Endodermal cell (in vitro differentiated cells): ENCODE measurements around the gene MORN4. TPM values are rescaled to one million over a fixed set of nuclear protein-coding genes. Genes with fewer than 3 reads are reported as not detected.

Source experiments
- DNase-seq: peaks from one replicate; pipeline ENCODE4 v3.0.0-alpha.2; 2017
- H3K27ac ChIP-seq: 2 replicates; pipeline ENCODE4 v1.5.1; 2013; ENCODE audit warnings: mild to moderate bottlenecking, low read depth, low read length, moderate library complexity
- H3K27me3 ChIP-seq: 2 replicates; pipeline ENCODE4 v1.6.1; 2013; ENCODE audit warnings: mild to moderate bottlenecking, low read length, moderate library complexity; ENCODE audit not compliant: insufficient read depth, control insufficient read depth, poor library complexity, severe bottlenecking
- H3K36me3 ChIP-seq: 2 replicates; pipeline ENCODE4 v1.7.0; 2013; ENCODE audit warnings: mild to moderate bottlenecking, low read length, moderate library complexity; ENCODE audit not compliant: control insufficient read depth, insufficient read depth
- H3K4me1 ChIP-seq: one replicate; pipeline ENCODE4 v1.7.0; 2013; ENCODE audit warnings: low read length; ENCODE audit not compliant: control insufficient read depth, insufficient read depth
- H3K4me3 ChIP-seq: 2 replicates; pipeline ENCODE4 v1.5.1; 2013; ENCODE audit warnings: mild to moderate bottlenecking, low read length, moderate library complexity
- H3K9ac ChIP-seq: 2 replicates; pipeline ENCODE4 v1.6.1; 2013; ENCODE audit warnings: mild to moderate bottlenecking, low read length, moderate library complexity; ENCODE audit not compliant: poor library complexity, severe bottlenecking; ENCODE audit errors: extremely low read depth
- H3K9me3 ChIP-seq: 2 replicates; pipeline ENCODE4 v1.6.1; 2013; ENCODE audit warnings: mild to moderate bottlenecking, low read length, moderate library complexity; ENCODE audit not compliant: control insufficient read depth
- H3K27ac Mint-ChIP-seq: 2 replicates; pipeline ENCODE4 v1.8.0; 2020; ENCODE audit warnings: mixed read lengths
- H3K27me3 Mint-ChIP-seq: 2 replicates; pipeline ENCODE4 v1.8.0; 2021; ENCODE audit warnings: mild to moderate bottlenecking, mixed read lengths; ENCODE audit not compliant: insufficient read depth
- H3K36me3 Mint-ChIP-seq: 2 replicates; pipeline ENCODE4 v1.8.0; 2020; ENCODE audit warnings: low read depth, mixed read lengths
- H3K4me1 Mint-ChIP-seq: 2 replicates; pipeline ENCODE4 v1.8.0; 2020; ENCODE audit warnings: mixed read lengths
- H3K4me3 Mint-ChIP-seq: 2 replicates; pipeline ENCODE4 v1.8.0; 2020; ENCODE audit warnings: mild to moderate bottlenecking, moderate library complexity, mixed read lengths
- H3K9me3 Mint-ChIP-seq: 2 replicates; pipeline ENCODE4 v1.8.0; 2020; ENCODE audit warnings: mild to moderate bottlenecking, mixed read lengths
- CTCF ChIP-seq: fragments of 200-600 bp; sonication (generic); conservative IDR thresholded peaks from 2 replicates; pipeline ENCODE4 v1.5.0; 2021; ENCODE audit warnings: antibody characterized with exemption, mild to moderate bottlenecking
- WGBS, 2 experiments: methylation state at CpG; one replicate each; pipeline versions ENCODE4 v1.1.5 to v1.1.7; 2013; ENCODE audit warnings: missing lambda C conversion rate in 2 of 2, mixed read lengths in 1 of 2; ENCODE audit not compliant: insufficient coverage in 1 of 2, insufficient read length in 1 of 2; 5-methylcytosine and 5-hydroxymethylcytosine counted together
- total RNA-seq, 2 donors: library from RNA; stranded (reverse); fragmentation: NEBNext Ultra II Directional in 1 of 2; extraction: Animal tissue kit (Norgen Biotek cat#: 25700) in 1 of 2; gene quantifications; 2 replicates in 1 of 2; 3 replicates in 1 of 2; pipeline ENCODE4 v1.2.1, GENCODE V29; 2021

The MORN4 gene
- total RNA-seq, 2 donors from 2014 or later = 19.0 to 21.3 TPM

DNA sequence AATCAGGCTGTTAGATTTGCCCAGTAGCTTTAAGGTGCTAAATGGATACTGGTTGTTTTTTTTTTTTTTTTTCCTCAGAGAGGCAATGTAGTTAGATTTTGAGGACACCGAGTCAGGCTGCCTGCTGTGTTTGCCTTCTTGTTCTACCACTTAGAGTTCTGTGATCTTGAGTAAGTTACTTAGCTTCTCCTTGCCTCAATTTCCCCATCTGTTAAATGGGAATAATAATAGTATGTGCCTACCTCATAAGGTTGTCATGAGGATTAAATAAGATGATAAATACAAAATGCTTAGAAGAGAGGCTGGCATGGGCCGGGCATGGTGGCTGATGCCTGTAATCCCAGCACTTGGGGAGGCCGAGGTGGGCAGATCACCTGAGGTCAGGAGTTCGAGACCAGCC is 14.6 kb downstream of the MORN4 start:
- 97 to 100% methylated on average over 1 to 4 of the region's 4 CpGs for WGBS, 2 experiments
- no peak overlapping the region for H3K27ac ChIP-seq
- Mint-ChIP-seq H3K36me3 (peaks cover 23% of the 10 kb centered on the region), H3K27me3 (no peaks in the 10 kb centered on the region), H3K4me3 (no peak overlapping the region), H3K9me3 (no peaks in the 10 kb centered on the region), H3K27ac (no peak overlapping the region), H3K4me1 (no peaks in the 10 kb centered on the region)
- H3K4me3 ChIP-seq = no peak overlapping the region
- H3K4me1 ChIP-seq = no peaks in the 10 kb centered on the region
- no peaks in the 10 kb centered on the region for H3K9me3 ChIP-seq
- H3K27me3 ChIP-seq = no peaks in the 10 kb centered on the region
- DNase-seq = no peak
- no peaks in the 10 kb centered on the region for H3K36me3 ChIP-seq
- H3K9ac ChIP-seq = no peak overlapping the region
- no peak for TF ChIP-seq CTCF

DNA sequence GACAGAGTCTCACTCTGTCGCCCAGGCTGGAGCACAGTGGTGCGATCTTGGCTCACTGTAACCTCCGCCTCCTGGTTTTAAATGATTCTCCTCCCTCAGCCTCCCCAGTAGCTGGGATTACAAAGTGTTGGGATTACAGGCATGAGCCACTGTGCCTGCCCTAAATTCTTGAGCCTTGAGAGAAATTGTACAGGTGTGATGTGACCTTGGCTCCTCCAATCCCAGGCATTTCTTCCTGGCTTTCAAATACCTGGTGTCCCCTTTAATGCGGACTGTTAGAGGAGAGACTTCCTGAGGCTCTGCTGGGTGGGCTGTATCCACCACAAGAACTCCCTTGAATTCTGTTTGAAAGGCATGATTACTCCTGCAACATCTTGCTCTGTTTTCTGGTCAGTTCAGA is 15.0 kb downstream of the MORN4 start:
- Mint-ChIP-seq H3K27me3 (no peaks in the 10 kb centered on the region), H3K4me3 (no peak overlapping the region), H3K9me3 (no peaks in the 10 kb centered on the region), H3K4me1 (no peaks in the 10 kb centered on the region), H3K36me3 (peaks cover 23% of the 10 kb centered on the region), H3K27ac (no peak overlapping the region)
- Histone ChIP-seq H3K4me1 (no peaks in the 10 kb centered on the region), H3K27ac (no peak overlapping the region), H3K9ac (no peak overlapping the region), H3K27me3 (no peaks in the 10 kb centered on the region), H3K36me3 (no peaks in the 10 kb centered on the region), H3K9me3 (no peaks in the 10 kb centered on the region), H3K4me3 (no peak overlapping the region)
- 96 to 100% methylated on average over 2 to 4 of the region's 4 CpGs for WGBS, 2 experiments
- TF ChIP-seq CTCF = no peak
- DNase-seq = no peak

GRCh38 chr10:97612386-97612785 is 20.9 kb downstream of the MORN4 start:
- Histone ChIP-seq H3K9ac (no peak overlapping the region), H3K36me3 (no peaks in the 10 kb centered on the region), H3K27ac (no peak overlapping the region), H3K9me3 (no peaks in the 10 kb centered on the region), H3K27me3 (no peaks in the 10 kb centered on the region), H3K4me3 (no peak overlapping the region), H3K4me1 (no peaks in the 10 kb centered on the region)
- 58 to 60% methylated on average over 1 to 2 of the region's 2 CpGs for WGBS, 2 experiments
- Mint-ChIP-seq H3K4me3 (no peak overlapping the region), H3K27me3 (no peaks in the 10 kb centered on the region), H3K36me3 (peaks cover 18% of the 10 kb centered on the region), H3K4me1 (peaks cover 4% of the 10 kb centered on the region), H3K9me3 (no peaks in the 10 kb centered on the region), H3K27ac (no peak overlapping the region)
- peak; percentile 72 for DNase-seq
- peak; percentile 62 for TF ChIP-seq CTCF
